GM10266 (cell line): Measurements from ENCODE around the gene FRRS1L.
A peak's percentile ranks its signal among the peaks of the same experiment; 100 is the strongest.

Experiments
- DNase-seq: peaks from one replicate; pipeline ENCODE4 v3.0.0; 2012; ENCODE audit errors: extremely low spot score
- TF ChIP-seq, protein P1 (sequence below): IDR thresholded peaks from 2 replicates; pipeline ENCODE4 v1.5.1; 2012; ENCODE audit warnings: mild to moderate bottlenecking, low read depth; ENCODE audit not compliant: control insufficient read depth, insufficient read depth; ENCODE audit errors: missing control alignments

The FRRS1L gene

DNA sequence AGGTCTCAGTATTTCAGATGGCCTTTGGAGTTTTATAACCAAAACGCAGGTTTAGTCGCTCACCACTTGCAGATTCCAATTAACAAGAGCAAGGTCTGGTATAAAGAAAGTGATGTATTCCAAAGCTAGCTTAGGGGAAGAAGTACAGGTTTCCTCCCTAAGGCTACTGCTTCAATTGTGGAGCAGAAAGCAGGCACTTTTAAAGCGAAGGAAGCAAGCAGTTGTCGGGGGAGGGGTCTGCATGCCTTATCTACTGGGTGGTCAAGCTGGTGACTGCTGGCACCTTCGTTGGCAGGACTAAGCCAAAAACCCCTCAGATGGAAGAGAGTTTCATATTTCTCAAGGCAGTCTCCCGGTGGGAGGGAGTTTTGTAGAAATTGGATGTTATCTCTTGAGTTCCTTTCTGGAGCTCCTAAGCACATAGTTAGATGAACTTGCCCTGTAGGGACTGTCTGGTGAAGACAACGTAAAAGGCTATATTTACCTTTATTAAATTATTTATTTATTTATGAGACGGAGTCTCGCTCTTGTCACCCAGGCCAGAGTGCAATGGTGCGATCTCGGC, 45.7 kb downstream of the FRRS1L start:
- TF ChIP-seq, protein P1, sequence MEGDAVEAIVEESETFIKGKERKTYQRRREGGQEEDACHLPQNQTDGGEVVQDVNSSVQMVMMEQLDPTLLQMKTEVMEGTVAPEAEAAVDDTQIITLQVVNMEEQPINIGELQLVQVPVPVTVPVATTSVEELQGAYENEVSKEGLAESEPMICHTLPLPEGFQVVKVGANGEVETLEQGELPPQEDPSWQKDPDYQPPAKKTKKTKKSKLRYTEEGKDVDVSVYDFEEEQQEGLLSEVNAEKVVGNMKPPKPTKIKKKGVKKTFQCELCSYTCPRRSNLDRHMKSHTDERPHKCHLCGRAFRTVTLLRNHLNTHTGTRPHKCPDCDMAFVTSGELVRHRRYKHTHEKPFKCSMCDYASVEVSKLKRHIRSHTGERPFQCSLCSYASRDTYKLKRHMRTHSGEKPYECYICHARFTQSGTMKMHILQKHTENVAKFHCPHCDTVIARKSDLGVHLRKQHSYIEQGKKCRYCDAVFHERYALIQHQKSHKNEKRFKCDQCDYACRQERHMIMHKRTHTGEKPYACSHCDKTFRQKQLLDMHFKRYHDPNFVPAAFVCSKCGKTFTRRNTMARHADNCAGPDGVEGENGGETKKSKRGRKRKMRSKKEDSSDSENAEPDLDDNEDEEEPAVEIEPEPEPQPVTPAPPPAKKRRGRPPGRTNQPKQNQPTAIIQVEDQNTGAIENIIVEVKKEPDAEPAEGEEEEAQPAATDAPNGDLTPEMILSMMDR, result no peak
- DNase-seq, result no peak

DNA sequence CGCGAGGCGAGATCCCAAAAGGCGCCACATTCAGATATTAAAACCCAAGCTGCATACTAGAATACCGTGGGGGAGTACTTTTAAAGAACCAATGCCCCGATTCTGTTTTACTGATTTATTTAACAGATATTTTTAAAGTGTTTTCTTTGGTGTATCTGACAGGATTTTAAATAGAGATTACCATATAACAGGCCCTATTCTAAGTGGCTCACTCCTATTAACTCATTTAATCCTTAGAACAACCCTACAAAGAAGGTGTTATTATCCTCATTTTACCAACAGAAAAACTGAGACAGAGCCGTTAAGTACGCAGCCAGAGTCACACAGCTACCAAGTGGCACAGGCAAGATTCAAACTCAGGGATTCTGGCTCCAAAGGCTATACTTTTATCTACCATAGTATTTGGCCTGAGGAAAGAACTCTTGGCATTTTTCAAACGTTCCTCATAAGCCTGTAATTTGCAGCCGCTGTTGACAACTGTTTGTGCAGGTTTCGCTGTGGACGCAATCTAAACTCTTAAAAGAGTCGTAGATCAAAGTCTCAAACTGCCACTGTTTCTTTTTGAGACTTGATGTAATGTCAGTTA, 46.8 kb downstream of the FRRS1L start:
- DNase-seq, result no peak
- TF ChIP-seq, protein P1, result no peak

DNA sequence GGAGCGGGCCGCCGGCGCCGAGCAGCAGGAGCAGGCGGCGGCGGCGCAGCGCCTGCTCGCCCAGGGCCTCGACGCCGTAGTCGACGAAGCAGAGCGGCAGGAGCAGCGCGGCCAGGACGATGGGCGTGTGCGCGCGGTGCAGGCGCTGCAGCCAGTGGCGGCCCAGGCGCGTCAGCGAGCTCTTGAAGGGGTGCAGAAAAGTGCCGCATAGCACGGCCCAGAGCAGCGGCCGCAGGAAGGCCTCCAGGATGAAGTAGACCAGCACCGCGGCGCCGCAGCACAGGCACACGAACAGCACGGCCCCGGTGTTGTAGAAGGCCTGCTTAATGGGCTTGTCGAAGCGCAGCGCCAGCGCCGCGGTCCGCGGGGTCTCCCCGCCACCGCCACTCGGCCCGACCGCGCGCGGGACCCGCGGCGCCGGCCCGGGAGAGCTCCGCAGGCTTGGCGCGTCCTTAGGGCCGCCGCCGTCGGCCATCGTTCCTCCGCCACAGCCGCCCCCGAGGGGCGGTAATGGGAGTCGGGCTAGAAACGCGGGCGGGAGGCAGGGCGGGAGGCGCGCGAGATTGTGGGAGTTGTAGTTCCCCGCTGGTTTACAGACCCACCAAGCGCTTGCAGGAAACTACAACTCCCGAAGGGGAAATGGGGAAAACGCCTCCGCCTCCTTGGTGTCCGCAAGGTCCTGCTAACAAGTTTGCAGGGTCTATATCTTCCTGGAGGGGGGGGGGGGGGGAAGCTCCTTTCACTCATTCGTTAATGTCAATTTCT, 47.4 kb downstream of the FRRS1L start, which contains the start of gene TMEM245:
TSS of gene TMEM245 (minus strand) at position 509 of the 765 bp plus-strand sequence. CDS start at position 475, 34 bp downstream.
- TF ChIP-seq, protein P1, result no peak
- peak; percentile 95 for DNase-seq

DNA sequence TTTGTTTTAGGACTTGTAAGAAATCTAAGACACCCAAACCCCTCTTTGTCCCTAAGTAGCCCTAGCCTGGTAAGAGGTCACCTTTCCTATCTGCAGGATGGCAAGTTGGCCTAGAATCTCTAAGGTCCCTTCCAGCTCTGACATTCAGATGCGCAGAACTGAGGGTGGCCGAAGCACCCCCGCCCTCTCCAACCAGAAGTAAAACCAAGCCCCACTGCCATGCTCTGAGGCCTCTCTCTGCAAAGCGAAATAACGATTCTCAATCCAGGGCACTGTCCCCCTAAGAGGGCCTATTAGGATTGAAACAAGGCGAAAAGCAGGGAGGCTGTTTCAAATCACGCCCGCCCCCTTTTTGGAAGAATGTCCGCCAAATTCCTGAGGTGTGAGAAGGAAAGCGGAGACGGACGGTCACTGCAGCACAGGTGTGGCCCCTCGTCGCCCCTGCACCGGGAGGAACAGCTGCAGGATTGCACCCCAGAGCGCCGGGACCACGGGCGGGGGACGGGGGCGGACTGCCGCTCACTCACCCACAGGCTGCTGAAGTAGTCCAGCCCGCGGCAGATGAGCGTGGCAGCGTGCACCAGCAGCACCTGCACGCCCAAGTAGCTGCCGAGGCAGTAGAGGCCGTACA, 48.1 kb downstream of the FRRS1L start:
- TF ChIP-seq, protein P1, result no peak
- DNase-seq, result no peak

DNA sequence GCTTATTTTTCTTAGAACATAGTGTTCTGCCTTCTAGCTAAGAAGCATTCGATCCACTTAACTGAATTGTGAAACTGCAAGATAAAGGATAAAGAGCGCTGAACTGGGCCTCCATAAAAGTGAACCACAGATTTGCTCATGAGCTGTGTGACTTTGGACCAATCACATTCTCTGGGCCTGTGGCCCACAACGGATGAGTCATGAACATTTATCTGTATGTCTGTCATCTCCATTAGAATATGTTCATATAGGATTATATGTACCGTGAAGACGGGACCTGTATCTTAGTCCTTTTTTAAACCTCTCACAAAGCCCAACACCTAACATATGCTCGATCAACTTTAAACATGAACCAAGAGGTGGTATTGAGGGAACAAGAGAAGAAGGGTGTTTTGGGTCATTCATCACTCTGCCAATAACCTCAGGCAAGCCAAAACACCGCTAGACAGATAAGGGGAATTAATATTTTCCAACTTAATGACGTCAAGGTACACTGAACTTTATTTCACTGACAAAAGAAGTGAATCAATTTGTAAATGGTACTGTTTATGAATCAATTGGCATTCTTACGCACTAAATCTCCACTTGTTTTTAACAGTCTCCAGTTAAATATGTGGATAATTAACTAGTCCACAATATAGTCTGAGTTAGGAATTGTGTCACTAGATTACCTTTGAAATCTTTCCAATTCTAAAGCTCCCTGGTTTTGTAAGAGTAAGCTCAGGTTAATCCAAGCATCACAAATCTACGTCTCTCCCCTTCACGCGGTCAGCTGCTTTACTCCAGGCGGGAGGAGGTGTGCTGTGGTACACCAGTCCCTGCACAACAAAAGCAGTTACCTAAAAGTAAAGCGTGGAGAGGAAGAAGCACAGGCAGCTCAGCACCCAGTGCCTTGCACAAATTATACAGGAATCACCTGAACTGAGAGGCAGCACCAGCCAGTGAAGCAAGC, 48.9 kb downstream of the FRRS1L start:
- no peak for DNase-seq
- TF ChIP-seq, protein P1, result no peak

DNA sequence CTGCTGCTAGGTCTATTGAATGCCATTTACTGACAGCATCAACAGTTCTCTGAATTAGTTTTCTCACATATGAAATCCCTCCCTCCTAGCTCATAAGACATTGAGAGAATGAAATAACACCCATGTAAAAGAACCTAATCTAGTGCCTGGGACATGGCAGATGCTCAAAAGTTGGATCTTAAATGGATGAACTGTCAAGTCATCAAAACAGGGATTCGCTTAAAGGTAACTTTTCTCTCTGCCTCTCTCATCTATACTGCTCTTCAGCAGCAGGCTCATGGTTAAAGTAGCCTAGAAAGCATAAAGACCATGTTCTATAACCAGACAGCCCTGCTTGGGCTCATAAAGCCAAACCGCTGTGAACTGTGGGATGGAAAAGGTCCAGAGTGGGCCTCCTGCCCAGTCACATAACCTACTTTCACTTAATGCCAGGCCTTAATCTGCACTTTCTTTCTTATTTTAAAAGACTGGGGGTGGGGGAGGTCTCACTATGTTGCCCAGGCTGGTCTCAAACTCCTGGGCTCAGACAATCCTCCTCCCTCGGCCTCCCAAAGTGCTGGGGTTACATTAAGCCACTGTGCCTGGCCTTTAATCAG, 51.0 kb downstream of the FRRS1L start:
- TF ChIP-seq, protein P1, result no peak

More for the DNA sequence above, 51.0 kb downstream of the FRRS1L start:
- no peak for DNase-seq
